Measurements from ENCODE around the gene SETD2.
A peak's percentile ranks its signal among the peaks of the same experiment; 100 is the strongest.
"Not testable (repeated sequence)": the region's sequence is repeated elsewhere in the genome, so short reads cannot be mapped to it uniquely, and the experiment has no call there.

The SETD2 gene

GRCh38 chr3:47164007-47164881, at the start of gene SETD2:
Gene SETD2 (minus strand): TSS chr3:47164113. CDS start chr3:47163924, 189 bp downstream.
- TF ChIP-seq Cebpa-rat (IDR thresholded peaks at IDR 0.05) = no peak
- peaks cover 40 to 53% (median 46%) of the 10 kb centered on the region in 10 experiments for H3K4me1 ChIP-seq
- peak within 1 kb of the TSS; percentile 77 to 98 (median 84) for H3K4me3 ChIP-seq
- H3K27me3 ChIP-seq = no peaks in the 10 kb centered on the region
- peak within 1 kb of the TSS; percentile 91 to 99 (median 96) for H3K27ac ChIP-seq
- H3K9me3 ChIP-seq (replicated peaks in 1 of 11) = no peaks in the 10 kb centered on the region
- H4K20me1 ChIP-seq = peaks cover 33 to 54% (median 43%) of the 10 kb centered on the region in 11 experiments
- peak within 1 kb of the TSS; percentile 91 to 99 (median 99) for H3K9ac ChIP-seq
- H3K36me3 ChIP-seq = peaks cover 0 to 22% (median 8%) of the 10 kb centered on the region in 11 experiments; a peak in 9 of 22 replicates
- peak within 1 kb of the TSS; percentile 77 to 94 (median 87) for H3K4me2 ChIP-seq

DNA sequence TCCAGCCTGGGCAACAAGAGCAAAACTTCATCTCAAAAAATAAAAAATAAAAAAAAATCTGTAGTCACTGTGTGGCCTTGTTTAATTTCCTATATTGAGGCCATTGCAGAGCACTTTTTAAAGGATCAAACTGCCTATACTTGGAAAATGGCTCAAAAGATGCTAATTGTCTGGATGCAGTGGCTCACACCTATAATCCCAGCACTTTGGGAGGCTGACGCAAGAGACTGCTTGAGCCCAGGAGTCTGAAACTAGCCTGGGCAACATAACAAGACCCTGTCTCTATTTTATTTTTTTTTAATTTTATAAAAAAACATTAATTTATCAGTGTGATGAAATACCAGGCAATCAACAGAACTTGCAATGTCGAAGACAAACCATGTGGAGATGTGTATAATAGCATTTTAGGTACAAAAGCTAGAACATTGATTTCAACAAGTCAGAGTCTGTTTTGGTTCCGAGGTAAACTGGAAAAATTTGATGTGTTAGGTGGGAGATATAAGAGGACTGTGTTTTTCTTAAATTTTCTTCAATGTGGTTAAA, 47.0 kb upstream of the SETD2 start:
- TF ChIP-seq Cebpa-rat (IDR thresholded peaks at IDR 0.05) = no peak
- Histone ChIP-seq H3K27me3 (no peaks in the 10 kb centered on the region), H3K4me1 (no peaks in the 10 kb centered on the region), H3K27ac (no peak overlapping the region), H3K9ac (no peak overlapping the region), H3K4me3 (no peak overlapping the region), H4K20me1 (no peaks in the 10 kb centered on the region), H3K36me3 (no peaks in the 10 kb centered on the region), H3K4me2 (no peak overlapping the region), H3K9me3 (replicated peaks in 1 of 11) (no peaks in the 10 kb centered on the region)

- not testable (repeated sequence) for H3K27ac ChIP-seq; H3K4me2 ChIP-seq; H3K9ac ChIP-seq; H3K4me1 ChIP-seq; H3K9me3 ChIP-seq (replicated peaks in 1 of 11); H3K27me3 ChIP-seq; H3K36me3 ChIP-seq; H4K20me1 ChIP-seq; H3K4me3 ChIP-seq
Measured at GRCh38 chr3:47206022-47206421, 42.1 kb upstream of the SETD2 start.

- Histone ChIP-seq H3K27ac (no peak overlapping the region), H3K4me1 (no peaks in the 10 kb centered on the region), H3K4me3 (no peak overlapping the region), H3K27me3 (no peaks in the 10 kb centered on the region), H3K4me2 (no peak overlapping the region), H3K36me3 (no peaks in the 10 kb centered on the region), H3K9me3 (replicated peaks in 1 of 11) (no peaks in the 10 kb centered on the region), H4K20me1 (no peaks in the 10 kb centered on the region), H3K9ac (no peak overlapping the region)
- no peak for TF ChIP-seq Cebpa-rat (IDR thresholded peaks at IDR 0.05)
Measured at GRCh38 chr3:47204875-47205274, 41.0 kb upstream of the SETD2 start.

DNA sequence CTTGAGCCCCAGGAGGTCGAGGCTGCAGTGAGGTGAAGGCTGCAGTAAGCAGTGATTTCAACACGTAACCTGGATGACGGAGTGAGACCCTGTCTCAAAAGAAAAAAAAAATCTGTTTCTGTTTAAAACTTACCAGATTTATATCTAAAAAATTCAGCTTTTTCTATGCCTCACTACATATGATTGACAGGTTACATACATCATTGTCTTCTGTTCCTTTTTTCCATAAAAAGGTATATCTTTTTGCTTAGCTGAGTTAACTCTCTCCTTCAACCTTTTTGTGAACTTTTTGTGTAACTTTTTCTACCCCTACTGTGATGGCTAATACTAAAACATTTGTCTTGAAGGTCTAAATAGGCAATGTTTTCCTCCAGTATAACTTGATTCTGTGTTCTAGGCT, 38.6 kb upstream of the SETD2 start:
- Histone ChIP-seq H3K9ac (no peak overlapping the region), H3K4me1 (no peaks in the 10 kb centered on the region), H3K9me3 (replicated peaks in 1 of 11) (no peaks in the 10 kb centered on the region), H3K27ac (no peak overlapping the region), H3K4me3 (no peak overlapping the region), H4K20me1 (no peaks in the 10 kb centered on the region), H3K4me2 (no peak overlapping the region), H3K36me3 (no peaks in the 10 kb centered on the region), H3K27me3 (no peaks in the 10 kb centered on the region)
- no peak for TF ChIP-seq Cebpa-rat (IDR thresholded peaks at IDR 0.05)

DNA sequence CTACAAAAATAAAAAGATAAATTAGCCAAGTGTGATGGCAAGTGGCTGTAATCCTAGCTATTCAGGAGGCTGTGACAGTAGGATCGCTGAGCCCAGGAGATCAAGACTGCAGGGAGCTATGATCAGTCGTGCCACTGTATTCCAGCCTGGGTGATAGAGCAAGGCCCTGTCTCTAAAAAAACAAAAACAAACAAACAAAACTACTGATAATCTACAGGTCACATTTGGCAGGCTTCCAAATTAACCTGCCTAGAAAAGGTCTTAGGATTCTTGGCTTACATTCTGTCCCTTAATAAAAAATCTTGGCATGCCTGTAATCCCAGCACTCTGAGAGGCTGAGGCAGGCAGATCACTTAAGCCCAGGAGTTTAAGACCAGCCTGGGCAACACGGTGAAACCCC, 33.4 kb upstream of the SETD2 start:
- no peak overlapping the region for H3K27ac ChIP-seq
- no peaks in the 10 kb centered on the region for H3K27me3 ChIP-seq
- no peak overlapping the region for H3K4me2 ChIP-seq
- no peak overlapping the region for H3K4me3 ChIP-seq
- no peak overlapping the region for H3K9ac ChIP-seq
- no peak for TF ChIP-seq Cebpa-rat (IDR thresholded peaks at IDR 0.05)
- no peaks in the 10 kb centered on the region for H3K4me1 ChIP-seq
- H3K9me3 ChIP-seq (replicated peaks in 1 of 11) = no peaks in the 10 kb centered on the region
- peaks cover 0 to 3% (median 0%) of the 10 kb centered on the region in 11 experiments; a peak in 2 of 22 replicates for H3K36me3 ChIP-seq
- H4K20me1 ChIP-seq = no peaks in the 10 kb centered on the region

- Histone ChIP-seq H4K20me1 (no peaks in the 10 kb centered on the region), H3K27me3 (no peaks in the 10 kb centered on the region), H3K9ac (no peak overlapping the region), H3K4me1 (no peaks in the 10 kb centered on the region), H3K4me3 (no peak overlapping the region), H3K36me3 (peaks cover 0 to 3% (median 0%) of the 10 kb centered on the region in 11 experiments; a peak in 2 of 22 replicates), H3K9me3 (replicated peaks in 1 of 11) (no peaks in the 10 kb centered on the region), H3K27ac (no peak overlapping the region), H3K4me2 (no peak overlapping the region)
- no peak for TF ChIP-seq Cebpa-rat (IDR thresholded peaks at IDR 0.05)
Measured at GRCh38 chr3:47194994-47195393, 31.1 kb upstream of the SETD2 start.

- Histone ChIP-seq H3K9ac (no peak overlapping the region), H3K27ac (no peak overlapping the region), H3K4me2 (no peak overlapping the region), H3K27me3 (no peaks in the 10 kb centered on the region), H3K4me1 (no peaks in the 10 kb centered on the region), H3K36me3 (peaks cover 0 to 3% (median 0%) of the 10 kb centered on the region in 11 experiments; a peak in 2 of 22 replicates), H3K9me3 (replicated peaks in 1 of 11) (no peaks in the 10 kb centered on the region), H4K20me1 (no peaks in the 10 kb centered on the region), H3K4me3 (no peak overlapping the region)
- no peak for TF ChIP-seq Cebpa-rat (IDR thresholded peaks at IDR 0.05)
Measured at GRCh38 chr3:47193871-47194859, 30.3 kb upstream of the SETD2 start.

GRCh38 chr3:47186285-47186684, 22.4 kb upstream of the SETD2 start:
- Histone ChIP-seq H4K20me1 (no peaks in the 10 kb centered on the region), H3K4me3 (no peak overlapping the region), H3K4me2 (no peak overlapping the region), H3K9me3 (replicated peaks in 1 of 11) (no peaks in the 10 kb centered on the region), H3K36me3 (peaks cover 0 to 14% (median 1%) of the 10 kb centered on the region in 11 experiments; a peak in 3 of 22 replicates), H3K27ac (no peak overlapping the region), H3K4me1 (no peaks in the 10 kb centered on the region), H3K27me3 (no peaks in the 10 kb centered on the region), H3K9ac (no peak overlapping the region)
- TF ChIP-seq Cebpa-rat (IDR thresholded peaks at IDR 0.05) = no peak

DNA sequence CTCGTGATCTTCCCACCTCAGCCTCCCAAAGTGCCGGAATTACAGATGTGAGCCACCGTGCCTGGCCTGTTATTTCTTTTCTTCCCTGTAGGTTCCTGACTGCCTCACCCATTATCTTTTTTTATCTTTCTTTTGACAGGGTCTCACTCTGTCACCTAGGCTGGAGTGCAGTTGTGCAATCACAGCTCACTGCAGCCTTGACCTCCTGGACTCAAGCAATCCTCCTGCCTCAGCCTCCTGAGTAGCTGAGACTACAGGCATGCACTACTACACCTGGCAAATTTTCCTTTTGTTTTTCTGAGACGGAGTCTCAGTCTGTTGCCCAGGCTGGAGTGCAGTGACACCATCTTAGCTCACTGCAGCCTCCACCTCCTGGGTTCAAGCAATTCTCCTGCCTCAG, 17.8 kb upstream of the SETD2 start:
- not testable (repeated sequence) for H3K4me1 ChIP-seq; H3K4me3 ChIP-seq; H3K4me2 ChIP-seq; H4K20me1 ChIP-seq; H3K9me3 ChIP-seq (replicated peaks in 1 of 11); H3K27me3 ChIP-seq; H3K9ac ChIP-seq; H3K27ac ChIP-seq
- peaks cover 9 to 45% (median 20%) of the 10 kb centered on the region in 11 experiments; a peak in 18 of 22 replicates for H3K36me3 ChIP-seq

GRCh38 chr3:47180011-47180410, 16.1 kb upstream of the SETD2 start:
- not testable (repeated sequence) for H3K27me3 ChIP-seq

More at GRCh38 chr3:47180011-47180410, 16.1 kb upstream of the SETD2 start:
- not testable (repeated sequence) for H3K9me3 ChIP-seq (replicated peaks in 1 of 11); H3K4me2 ChIP-seq; H3K4me3 ChIP-seq; H3K9ac ChIP-seq; H4K20me1 ChIP-seq; H3K4me1 ChIP-seq; H3K27ac ChIP-seq
- H3K36me3 ChIP-seq = peaks cover 9 to 62% (median 27%) of the 10 kb centered on the region in 11 experiments; a peak in 19 of 22 replicates
